Activated T-cell treated with anti-CD3 and anti-CD28 coated beads, Interleukin-2, amount 50 U/mL, for 48 hours (primary cell): ENCODE results near the gene GLIS1.

ENCODE experiments used
- DNase-seq, 2 experiments: peaks; one replicate each; pipeline ENCODE4 v3.0.0-alpha.2; 2020

The GLIS1 gene

GRCh38 chr1:53646732-53647131 lies 92.2 kb downstream of the GLIS1 start:
- no peak for DNase-seq

- DNase-seq: no peak
Measured at GRCh38 chr1:53645690-53646078, 93.3 kb downstream of the GLIS1 start.

DNA sequence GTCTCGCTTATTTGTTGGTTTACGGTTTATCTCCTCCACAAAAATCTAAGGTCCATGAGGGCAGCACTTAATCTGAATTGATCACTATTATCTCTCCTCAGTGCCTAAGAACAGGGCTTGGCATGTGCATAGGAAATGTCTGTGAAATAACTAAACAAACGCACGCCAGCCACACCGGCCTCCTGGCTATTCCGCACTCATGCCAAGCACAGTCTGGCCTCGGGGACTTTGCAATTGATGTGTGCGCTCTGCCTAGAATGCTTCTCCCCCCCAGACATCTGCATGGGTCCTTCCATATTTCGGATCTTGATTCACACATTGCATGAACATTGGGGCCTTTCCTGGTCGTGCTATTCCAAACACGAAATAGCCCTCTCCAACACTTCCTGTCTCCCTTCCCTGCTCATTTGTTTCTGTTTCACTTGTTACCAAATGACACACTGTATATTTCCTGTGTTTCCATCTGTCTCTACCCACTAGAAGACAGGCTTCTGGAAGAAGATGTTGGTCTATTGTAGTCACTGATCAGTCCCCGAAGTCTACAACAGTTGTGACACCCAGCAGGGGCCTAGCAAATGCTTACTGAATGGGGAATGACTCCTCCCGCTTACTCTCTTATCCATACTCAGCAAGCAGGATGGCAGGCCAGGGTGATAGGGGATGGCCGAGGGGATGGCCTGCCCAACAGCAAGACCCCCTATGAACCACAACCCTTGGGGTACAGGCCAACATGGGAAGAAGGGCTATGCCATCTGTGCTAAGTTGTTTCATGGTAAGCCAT lies 93.9 kb downstream of the GLIS1 start:
- DNase-seq: no peak

DNA sequence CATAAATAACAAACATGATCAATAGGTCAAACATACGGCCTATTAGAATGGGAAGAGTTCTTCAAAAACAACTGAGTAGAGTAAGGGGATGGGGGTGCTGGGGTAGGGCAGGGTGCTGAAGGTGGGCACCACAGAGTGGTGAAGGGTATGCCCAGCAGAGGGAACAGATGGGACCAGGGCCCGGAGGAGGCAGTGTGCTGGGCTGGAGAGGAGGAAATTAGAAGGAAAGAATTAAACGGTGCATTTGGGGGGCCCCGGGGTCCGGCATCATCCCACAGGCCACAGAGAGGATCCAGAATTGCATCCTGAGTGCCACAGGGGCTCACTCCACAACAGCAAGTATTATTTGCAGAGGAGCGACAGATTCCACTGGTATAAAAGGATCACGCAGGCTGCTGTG lies 94.5 kb downstream of the GLIS1 start:
- DNase-seq: no peak

GRCh38 chr1:53643881-53644390 lies 95.0 kb downstream of the GLIS1 start:
- DNase-seq: no peak

DNA sequence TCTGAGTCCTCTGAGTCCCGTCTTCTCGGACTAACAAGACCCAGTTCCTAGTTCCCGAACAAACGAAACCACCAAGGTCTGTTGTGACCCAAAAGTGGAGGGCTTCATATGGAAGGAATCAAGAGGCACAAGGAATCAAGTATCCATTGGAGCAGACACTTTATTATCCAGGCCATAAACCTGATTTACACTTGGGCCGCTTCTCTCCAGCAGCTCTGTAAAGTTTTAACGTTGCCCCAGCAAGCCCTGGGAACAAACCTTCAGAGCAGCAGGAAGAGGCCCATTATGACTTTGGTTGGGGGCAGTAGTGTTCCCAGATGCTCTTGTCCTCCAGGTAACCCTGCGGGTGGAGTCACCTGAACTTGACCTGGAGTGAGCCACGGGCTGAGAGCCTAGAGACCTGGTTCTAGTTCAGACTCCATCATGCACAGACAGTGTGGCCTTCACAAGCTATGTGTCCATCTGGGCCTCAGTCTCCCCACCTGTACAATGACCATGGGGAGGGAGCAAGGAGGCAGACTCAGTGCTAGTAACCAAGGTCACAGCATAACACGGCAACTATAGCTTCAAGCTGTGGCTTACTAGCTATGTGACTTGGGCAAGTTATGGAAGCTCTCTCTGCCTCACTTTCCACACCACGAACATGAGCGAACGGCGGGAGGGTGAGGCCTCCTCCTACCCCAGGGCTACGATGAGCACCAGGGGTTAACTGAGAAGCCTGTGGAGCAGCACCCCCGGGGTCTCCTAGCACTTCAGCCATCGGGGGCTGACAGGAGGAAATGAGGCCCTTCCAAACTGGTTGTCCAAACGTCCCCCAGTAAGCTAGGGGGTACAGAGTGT lies 95.7 kb downstream of the GLIS1 start:
- DNase-seq: no peak

DNA sequence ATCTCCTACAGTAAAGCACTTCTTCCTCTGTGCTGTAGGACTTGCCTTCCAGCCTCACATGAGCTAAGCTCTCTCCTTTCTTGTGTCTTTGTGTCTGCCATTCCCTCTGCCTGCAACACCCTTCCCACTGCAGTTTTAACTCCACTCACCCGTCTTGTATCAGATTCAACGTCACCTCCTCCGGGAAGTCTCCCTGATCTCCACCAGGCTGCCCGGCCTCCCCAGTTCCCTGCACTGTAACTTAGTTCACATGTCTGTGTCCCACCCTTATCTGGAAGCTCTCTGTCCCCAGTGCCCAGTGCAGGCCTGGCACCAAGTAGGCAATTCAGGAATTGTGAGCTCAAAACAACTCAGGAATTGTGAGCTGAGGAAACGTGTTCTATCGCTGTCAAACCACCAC lies 96.4 kb downstream of the GLIS1 start:
- DNase-seq: no peak

DNA sequence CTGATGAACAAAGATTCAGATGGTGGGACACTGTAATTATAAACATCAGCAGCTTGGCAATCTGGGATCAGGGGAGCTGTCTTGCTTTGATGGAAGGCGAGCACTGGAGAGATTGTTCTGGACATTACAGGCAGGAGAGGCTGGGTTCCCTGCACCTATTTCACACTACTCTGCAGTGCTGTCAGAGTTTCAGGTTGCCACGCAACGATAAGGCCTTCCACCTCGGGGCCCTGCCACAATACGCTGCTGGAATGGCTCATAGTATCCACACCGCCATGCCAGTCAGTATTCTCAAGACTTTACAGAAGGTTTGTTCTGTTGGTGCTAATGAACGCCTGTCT lies 96.8 kb downstream of the GLIS1 start:
- DNase-seq: no peak

DNA sequence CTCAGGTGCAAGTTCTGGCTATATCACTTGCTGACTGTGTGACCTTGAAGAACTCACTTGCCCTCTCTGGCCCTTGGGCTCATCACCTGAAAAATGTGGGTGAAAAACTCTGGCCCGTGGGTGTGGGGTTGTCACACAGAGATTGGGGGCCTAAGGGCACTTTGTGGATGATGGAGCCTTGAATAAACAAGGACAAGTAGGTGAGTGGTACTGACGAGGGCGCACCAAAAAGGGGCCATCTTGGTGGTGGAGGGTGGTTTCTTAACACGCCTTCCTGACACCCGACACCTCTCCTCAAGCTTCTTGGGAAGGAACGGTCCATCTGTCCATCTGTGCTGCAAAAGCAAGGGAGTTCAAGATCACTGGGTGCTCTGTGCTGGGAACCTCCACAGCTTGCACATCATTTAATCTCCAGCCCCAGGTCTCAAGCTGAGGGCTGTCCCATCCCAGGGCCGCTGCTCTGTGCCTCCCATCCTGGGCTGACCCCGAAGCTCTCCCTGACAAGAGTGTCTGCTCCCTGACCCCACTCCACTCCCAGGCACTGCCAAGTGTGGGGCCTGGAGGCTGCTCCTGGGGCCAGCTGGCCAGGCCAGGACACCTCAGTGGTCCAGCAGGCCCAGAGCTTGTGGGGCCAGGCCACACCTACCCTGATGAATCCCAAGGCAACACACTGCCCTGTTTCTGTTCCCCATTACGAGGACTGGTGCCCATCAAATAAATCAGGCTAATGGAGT lies 97.3 kb downstream of the GLIS1 start:
- DNase-seq: no peak

- no peak for DNase-seq
Measured at GRCh38 chr1:53640701-53641075, 98.3 kb downstream of the GLIS1 start.

DNA sequence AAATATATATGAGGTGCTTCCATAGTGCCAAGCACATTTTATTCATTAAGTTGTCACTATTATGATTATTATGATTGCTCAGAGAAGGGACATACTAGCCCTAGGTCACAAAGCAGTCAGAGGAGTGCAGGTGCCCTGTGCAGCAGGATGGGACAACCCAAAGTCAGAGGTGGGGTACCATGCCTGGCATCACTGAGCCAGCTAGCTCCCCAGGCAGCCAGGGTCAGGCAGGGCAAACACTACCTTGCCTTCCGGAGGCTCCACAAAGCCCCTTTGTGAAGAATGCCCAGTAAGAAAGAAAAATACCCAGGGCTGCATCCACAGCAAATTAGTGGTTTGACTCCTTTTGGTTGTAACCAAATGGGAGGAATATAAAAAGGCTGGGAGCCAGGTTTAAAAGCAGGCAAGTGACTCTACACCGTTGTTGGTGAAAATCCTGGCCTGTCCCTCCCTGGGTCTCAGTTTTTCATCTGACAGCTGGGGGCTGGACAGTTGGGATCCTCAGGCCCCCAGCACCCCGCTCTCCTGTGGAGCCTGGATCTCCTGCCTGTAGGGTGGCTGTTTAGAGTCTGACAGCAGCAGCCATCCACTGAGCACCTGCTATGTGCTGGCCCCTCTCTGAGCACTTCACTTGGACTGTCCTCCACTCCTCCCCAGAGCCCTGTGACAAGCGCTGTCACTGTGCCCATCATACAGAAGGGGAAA lies 98.8 kb downstream of the GLIS1 start:
- no peak for DNase-seq

GRCh38 chr1:53639251-53639763 lies 99.7 kb downstream of the GLIS1 start:
- DNase-seq: no peak

GRCh38 chr1:53638360-53639035 lies 100.5 kb downstream of the GLIS1 start:
- DNase-seq: no peak

- no peak for DNase-seq
Measured at GRCh38 chr1:53637511-53638359, 101.2 kb downstream of the GLIS1 start.

DNA sequence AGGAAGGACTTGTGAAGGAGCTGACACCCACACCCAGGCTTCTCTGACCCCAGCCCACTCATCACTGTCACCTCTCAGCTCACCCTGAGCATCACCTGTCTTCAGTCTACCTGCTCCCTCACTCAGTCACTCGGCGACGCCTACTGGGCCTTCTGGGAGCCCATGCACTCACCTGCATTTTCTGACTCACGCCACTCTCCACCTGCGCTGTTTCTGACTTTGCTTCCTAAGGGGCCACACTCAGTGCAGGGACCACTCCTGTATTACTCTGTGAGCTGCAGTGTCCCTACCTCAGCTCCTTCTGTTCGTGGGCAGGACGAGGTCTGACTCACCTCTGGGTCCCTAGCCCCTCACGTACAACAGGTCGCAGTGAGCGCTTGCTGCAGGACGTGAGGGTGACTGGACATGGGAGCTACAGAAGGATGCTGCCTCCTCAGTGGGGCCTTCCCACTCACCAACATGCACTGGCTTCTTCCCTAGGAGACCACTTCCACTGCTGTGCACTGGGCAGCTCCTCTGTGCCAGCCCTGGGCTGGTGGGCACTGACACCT lies 102.3 kb downstream of the GLIS1 start:
- DNase-seq: no peak

DNA sequence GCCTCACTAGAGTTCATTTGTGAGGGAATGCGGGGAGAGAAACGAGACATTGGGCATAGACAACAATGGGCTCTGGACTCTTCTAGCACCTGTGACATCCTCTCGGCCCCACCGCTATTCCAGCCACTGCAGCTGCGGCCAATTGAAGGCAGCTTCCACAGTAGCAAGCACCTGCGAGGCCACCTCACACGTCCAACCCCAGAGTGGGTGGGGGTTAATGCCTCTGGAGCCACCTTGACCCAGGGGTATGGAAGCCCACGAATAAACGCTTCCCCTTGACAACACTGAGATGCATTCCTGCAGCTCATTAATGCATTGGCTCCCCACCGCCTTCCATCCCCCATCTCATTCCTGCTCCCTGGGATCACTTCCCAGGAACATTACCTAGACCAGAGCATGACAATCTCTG lies 104.4 kb downstream of the GLIS1 start:
- DNase-seq: no peak

- peak in 1 of 2 experiments; percentile 3 for DNase-seq
Measured at GRCh38 chr1:53633073-53633704, 105.8 kb downstream of the GLIS1 start.

DNA sequence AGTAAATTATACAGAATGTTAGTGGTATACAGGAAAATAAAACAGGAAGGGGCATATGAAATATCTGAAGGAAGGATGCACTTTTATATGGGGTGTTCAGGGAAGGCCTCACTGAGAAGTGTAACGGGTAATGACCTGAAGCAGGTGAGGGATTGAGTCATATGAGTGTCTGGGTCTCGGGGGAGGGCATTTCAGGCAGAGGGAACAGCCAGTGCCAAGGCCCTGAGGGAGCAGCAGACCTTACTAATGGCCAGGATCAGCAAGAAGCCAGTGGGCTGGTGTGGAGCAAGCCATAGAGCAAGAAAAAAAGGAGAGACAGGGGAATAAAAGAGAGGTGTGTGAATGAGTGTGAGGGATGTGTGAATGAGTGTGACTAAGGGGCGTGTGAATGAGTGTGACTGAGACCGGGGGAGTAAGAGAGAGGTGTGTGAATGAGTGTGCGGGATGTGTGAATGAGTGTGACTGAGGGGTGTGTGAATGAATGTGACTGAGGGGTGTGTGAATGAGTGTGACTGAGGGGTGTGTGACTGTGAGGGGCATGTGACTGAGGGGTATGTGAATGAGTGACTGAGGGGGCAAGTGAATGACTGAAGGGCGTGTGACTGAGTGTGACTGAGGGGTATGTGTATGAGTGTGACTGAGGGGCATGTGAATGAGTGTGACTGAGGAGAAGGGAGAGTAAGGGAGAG lies 107.2 kb downstream of the GLIS1 start:
- DNase-seq: peak in 1 of 2 experiments; percentile 3

GRCh38 chr1:53629101-53629691 lies 109.8 kb downstream of the GLIS1 start:
- peak in 1 of 2 experiments; percentile 7 for DNase-seq
